Colonic mucosa (tissue), 4 donors: ENCODE results near the gene PLA2G4B. TPM values are rescaled to one million over a fixed set of nuclear protein-coding genes. Genes with fewer than 3 reads are reported as not detected.

Experiments
- DNase-seq: peaks from one replicate; pipeline ENCODE4 v3.0.0-alpha.2; 2020
- H3K27ac ChIP-seq: fragments of 200-600 bp; one replicate; pipeline ENCODE4 v1.8.0; 2021
- H3K27me3 ChIP-seq: fragments of 200-600 bp; one replicate; pipeline ENCODE4 v1.8.0; 2021
- H3K36me3 ChIP-seq: fragments of 200-600 bp; one replicate; pipeline ENCODE4 v1.8.0; 2021
- H3K4me1 ChIP-seq: fragments of 200-600 bp; one replicate; pipeline ENCODE4 v1.8.0; 2021; ENCODE audit warnings: mild to moderate bottlenecking
- H3K4me3 ChIP-seq: fragments of 200-600 bp; one replicate; pipeline ENCODE4 v1.8.0; 2021
- H3K9ac ChIP-seq, 2 donors: one replicate each; pipeline ENCODE4 v1.7.0; 2013; ENCODE audit warnings: control low read depth in 2 of 2, low read depth in 2 of 2, low read length in 2 of 2
- H3K9me3 ChIP-seq: fragments of 200-600 bp; one replicate; pipeline ENCODE4 v1.8.0; 2021
- CTCF ChIP-seq: fragments of 200-600 bp; IDR thresholded peaks from one replicate; pipeline ENCODE4 v1.8.0; 2022; ENCODE audit warnings: antibody characterized with exemption, mild to moderate bottlenecking
- intact Hi-C: fragments of 100-400 bp; cut with DNase I; formaldehyde crosslinking; loops from one replicate; pipeline ENCODE4 v1.14.1; 2022
- total RNA-seq, 2 donors: library from RNA; stranded (reverse); fragmentation: NEBNext Ultra II Directional in 1 of 2; extraction: Animal tissue kit (Norgen Biotek cat#: 25700) in 1 of 2; gene quantifications; one replicate each; pipeline ENCODE4 v1.2.1, GENCODE V29; 2021
- donor health status: healthy.
- donor health status: DM: no; HTN: no; CAD: no.
- donor health status: DM: no; HTN: no; CAD: no.

Gene PLA2G4B
- total RNA-seq, 2 donors from 2014 or later: 2.2 to 6.2 TPM

- H3K4me1 ChIP-seq: no peaks in the 10 kb centered on the region
- intact Hi-C loops: no loop called here
These were observed 12.5 kb downstream of the PLA2G4B start for GRCh38 chr15:41851167-41851523.

GRCh38 chr15:41851755-41852370 is 13.2 kb downstream of the PLA2G4B start:
- Histone ChIP-seq H3K9ac (no peak overlapping the region), H3K36me3 (peaks cover 3% of the 10 kb centered on the region), H3K9me3 (no peaks in the 10 kb centered on the region), H3K4me1 (no peaks in the 10 kb centered on the region), H3K27me3 (no peaks in the 10 kb centered on the region), H3K4me3 (no peak overlapping the region), H3K27ac (no peak overlapping the region)
- TF ChIP-seq CTCF: no peak
- intact Hi-C loops: no loop called here
- DNase-seq: no peak

More at GRCh38 chr15:41851167-41851523, 12.5 kb downstream of the PLA2G4B start:
- H3K27me3 ChIP-seq: no peaks in the 10 kb centered on the region
- no peak overlapping the region for H3K27ac ChIP-seq
- no peak overlapping the region for H3K4me3 ChIP-seq
- TF ChIP-seq CTCF: no peak
- no peaks in the 10 kb centered on the region for H3K9me3 ChIP-seq
- no peak overlapping the region for H3K9ac ChIP-seq
- H3K36me3 ChIP-seq: peaks cover 7% of the 10 kb centered on the region
- DNase-seq: no peak

- H3K4me3 ChIP-seq: no peak overlapping the region
- H3K27ac ChIP-seq: no peak overlapping the region
- H3K27me3 ChIP-seq: no peaks in the 10 kb centered on the region
- DNase-seq: no peak
- H3K9ac ChIP-seq: no peak overlapping the region
- H3K9me3 ChIP-seq: no peaks in the 10 kb centered on the region
- no peak for TF ChIP-seq CTCF
- intact Hi-C loops: no loop called here
- no peaks in the 10 kb centered on the region for H3K36me3 ChIP-seq
- H3K4me1 ChIP-seq: no peaks in the 10 kb centered on the region
These were observed 14.3 kb downstream of the PLA2G4B start for GRCh38 chr15:41852736-41853590.

- H3K4me1 ChIP-seq: no peaks in the 10 kb centered on the region
- DNase-seq: no peak
- no peak for TF ChIP-seq CTCF
- no peaks in the 10 kb centered on the region for H3K9me3 ChIP-seq
- H3K27me3 ChIP-seq: no peaks in the 10 kb centered on the region
- no peak overlapping the region for H3K4me3 ChIP-seq
- intact Hi-C loops: no loop called here
- no peaks in the 10 kb centered on the region for H3K36me3 ChIP-seq
- no peak overlapping the region for H3K27ac ChIP-seq
- H3K9ac ChIP-seq: no peak overlapping the region
These were observed 15.2 kb downstream of the PLA2G4B start for GRCh38 chr15:41853831-41854230.

DNA sequence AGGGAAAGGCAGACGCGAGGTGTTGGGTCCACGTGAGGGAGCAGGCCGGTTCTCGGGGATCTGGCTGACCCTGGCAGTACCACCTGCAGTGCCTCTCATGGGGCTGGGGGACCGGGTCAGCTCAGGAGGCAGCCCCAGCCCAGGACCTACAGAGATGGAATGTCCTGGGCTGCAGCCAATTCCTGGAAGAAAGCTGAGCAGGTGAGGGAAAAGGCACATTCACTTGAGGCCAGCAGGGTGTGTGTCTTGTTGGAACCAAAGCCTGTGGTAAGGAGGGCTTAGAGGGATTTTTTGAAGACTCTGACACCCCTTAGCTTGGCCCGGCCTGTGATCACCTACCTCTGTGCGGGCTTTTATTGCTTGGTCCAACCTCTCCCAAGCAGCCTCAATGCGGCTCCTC is 15.8 kb downstream of the PLA2G4B start:
- DNase-seq: no peak
- Histone ChIP-seq H3K27ac (no peak overlapping the region), H3K36me3 (no peaks in the 10 kb centered on the region), H3K9me3 (no peaks in the 10 kb centered on the region), H3K4me1 (no peaks in the 10 kb centered on the region), H3K4me3 (no peak overlapping the region), H3K27me3 (no peaks in the 10 kb centered on the region), H3K9ac (no peak overlapping the region)
- intact Hi-C loops: no loop called here
- TF ChIP-seq CTCF: no peak
